T-helper 1 cell (primary cell): ENCODE measurements around the gene SLC48A1.

ENCODE experiments used
- DNase-seq, 5 donors: peaks; one replicate each; pipeline ENCODE4 v3.0.0-alpha.2; 2012 to 2020

SLC48A1 gene

DNA sequence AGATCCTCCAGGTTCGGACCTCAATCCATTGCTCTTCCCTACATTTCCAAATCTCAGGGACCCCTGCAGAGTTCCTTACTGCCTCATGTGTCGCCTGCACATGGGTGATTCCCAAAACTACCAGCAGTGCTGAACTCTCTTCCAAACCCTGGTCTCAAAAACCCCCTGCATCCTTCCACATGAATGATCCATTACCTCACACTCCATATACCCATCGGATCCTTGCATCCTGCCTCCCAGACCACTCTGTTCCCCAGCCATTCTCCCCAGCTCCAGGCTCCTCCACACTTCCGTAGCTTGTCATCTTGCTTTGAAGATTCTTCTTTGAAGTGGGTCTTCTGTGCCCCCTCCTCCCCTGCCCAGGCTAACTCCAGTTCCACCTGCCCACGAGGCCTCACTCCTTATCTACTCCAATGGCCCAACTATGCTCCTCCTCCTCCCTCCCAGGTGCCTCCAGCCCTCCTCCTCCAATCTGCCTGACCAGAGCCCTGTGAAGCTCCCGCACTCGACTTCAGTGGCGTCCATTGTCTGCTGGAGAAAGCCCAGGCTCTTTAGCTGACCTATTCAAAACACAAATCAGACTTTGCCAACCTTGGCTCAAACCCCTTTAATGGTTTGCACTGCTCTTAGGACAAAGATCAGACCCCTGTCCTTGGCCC lies 28.1 kb upstream of the SLC48A1 start:
- no peak for DNase-seq

DNA sequence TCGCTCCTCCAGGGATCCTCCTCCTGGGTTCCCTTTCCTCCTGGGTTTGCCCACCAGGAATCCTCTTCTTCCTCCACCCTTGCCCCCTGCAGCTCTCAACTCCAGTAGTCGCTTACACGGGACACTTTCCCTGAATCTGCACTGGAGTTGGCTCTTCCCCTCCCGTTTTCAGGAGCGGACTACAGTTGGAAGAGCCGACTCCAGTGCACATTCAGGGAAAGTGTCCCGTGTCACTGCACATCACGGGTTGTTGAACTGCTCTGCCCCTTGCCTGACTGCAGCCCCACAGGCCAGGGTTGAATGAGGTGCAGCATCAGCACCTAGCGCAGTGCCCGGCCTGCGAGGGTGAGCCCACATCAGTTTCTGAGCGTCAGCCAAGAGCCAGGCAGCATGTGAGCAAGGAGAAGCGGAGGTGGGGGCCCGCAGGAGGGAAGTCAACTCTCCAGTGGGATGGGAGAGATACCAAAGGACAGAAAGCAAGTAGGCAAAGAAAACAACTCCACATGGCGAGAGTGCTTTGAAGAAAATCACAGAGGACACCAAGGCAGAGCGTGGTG lies 27.5 kb upstream of the SLC48A1 start:
- no peak for DNase-seq

DNA sequence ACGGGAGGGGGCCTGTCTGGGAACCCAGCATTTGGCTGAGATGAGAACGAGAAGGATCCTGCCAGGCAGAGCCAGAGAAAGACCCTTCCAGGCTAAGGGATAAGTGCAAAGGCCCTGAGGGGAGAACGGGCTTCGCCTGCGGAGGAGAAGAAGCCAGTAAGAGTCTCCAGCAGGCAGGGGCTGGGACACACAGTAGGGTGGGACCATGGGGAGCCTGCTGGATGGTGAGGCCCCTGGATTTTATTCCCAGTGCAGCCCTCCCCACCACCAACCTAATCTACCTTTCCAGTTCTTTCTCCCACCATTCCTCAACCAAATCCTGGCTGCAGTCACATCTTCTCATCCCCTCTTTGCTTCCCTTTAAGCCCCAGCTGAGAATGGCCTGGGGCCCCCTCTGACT lies 27.0 kb upstream of the SLC48A1 start:
- DNase-seq, result no peak

DNA sequence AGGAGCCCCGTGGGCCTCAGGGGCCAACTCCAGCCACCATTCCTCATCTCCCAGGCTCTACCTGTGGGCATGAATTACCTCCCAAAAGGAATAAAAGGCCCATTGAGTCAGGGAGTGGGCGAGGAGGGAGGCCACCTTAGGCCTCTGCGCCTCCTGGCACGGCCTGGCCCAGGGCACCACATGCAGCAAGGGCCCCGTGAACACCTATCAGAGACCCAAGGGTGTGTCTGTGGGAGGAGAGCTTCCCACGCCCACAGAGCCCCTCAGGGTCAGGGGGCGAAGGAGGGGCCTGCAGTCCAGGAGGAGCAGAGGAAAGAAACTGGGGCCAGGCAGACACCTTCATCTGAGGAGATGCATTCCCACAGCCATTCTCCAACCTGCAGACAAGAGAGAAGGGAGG lies 26.5 kb upstream of the SLC48A1 start:
- no peak for DNase-seq

DNA sequence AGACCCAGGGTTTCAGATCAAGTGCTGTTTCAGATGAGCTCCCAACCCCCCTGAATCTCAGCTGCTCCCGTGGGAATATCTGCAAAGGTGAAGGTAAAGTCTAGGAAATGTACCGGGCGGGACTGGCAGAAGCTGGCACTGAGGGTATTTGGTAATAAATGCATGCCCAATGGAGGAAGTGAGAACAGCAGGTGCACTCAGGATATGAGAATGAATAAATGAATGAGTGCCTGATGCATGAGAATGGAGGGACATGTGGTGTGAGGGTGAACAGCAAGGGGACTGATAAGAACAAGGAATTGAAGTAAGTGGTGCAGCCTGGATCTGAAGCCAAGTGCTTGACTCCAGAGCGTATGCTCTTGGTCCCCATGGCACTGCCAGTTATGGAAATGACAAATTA lies 25.9 kb upstream of the SLC48A1 start:
- DNase-seq, result no peak

DNA sequence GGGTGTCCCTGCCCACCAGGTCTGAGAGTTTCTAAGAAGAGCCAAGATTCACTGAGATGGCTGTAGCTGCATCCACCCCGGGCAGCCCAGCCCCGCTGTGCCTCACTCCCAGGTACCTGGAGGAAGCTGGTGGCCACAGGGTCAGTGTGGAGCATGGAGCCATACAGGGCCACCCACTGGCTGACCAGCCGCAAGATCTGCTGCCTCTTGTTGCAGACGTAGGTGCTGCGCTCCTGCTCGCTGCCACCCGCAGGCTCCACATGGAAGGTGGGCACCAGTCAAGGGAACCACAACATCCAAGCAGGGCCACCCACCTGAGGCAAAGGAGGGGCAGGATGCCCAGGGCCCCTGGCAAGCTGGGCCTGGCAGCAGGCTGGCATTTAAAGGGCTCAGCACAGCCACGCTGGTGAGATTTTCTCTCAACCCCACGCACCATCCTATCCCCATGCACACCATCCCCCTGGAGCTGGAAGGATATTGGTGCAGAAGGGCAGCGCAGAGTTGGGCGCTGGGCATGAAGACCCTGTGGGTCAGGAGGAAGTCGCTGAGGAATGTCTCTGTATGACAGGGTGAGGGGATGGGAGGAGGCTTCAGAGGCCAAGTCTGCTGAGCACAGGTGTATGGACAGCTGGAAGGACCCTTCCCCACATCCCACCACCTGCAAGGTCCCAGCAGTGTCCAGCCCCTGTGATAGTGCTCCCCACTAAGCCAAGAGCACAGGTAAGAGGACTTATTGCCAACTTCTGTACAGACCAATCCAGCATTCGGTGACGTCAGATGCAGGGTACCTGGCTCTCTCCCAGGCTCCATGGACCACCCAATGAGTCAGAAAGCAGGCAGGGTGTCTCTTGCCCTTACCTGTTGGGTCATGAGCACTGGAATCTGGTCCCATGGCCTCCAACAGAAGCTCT lies 25.2 kb upstream of the SLC48A1 start:
- DNase-seq, result no peak

DNA sequence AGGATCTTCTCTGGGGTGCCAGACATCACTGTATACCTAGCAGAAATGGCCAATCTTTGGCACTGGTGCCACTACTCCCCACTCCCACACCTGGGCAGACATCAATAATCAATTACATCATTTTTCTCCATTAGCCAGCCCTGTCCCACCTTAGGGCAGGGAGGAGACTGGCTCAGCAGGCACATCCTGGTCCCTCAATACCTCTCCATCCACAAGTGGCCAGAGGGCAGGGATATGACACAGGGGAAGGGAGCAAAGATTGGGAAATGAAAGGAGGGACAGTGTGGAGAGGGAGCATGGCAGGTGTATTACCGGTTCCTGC lies 24.6 kb upstream of the SLC48A1 start:
- no peak for DNase-seq

DNA sequence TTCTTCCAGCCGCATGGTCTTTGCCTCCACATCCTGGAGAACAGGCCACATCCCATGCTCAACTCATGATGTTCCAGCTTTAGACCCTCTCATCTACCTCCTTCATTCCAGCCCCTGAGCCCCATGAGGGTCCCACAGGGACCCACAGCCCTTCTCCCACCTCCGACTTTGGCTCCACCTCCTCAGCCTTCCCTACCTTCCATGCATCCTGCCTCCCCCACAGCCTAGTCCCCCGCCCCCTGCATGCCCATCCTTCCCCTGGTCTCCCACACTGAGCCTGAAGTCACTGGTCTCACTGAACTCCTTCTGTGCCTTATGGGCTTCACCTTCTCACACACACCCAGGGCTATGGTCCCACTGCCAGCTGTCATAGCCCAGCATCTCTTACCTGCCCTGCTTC lies 24.1 kb upstream of the SLC48A1 start:
- no peak for DNase-seq

DNA sequence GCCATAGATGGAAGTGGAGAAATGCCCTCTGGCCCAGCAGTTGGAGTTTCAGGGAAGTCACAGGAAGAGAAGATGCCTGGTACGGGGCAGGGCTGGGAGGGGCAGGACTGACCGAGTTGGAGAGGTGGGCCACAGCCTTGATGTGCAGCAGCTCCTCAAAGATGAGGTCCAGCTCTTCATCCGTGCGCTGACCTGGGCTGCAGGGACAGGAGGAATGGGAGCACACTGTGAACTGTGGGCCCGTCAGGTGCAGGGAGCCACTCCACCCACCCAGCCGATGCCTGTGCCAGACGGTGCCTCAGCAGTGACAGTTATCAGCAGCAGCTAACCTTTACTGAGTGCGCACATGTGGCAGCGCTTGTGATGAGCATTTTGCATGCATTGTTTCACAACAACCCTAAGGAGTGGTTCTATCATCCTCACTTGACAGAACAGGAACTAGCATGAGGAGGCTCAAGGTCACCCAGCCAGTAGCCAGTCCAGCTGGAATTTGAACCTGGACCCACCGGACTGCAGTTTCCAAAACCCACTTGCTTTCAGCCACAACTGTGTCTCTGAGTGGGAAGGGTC lies 22.7 kb upstream of the SLC48A1 start:
- DNase-seq, result no peak

DNA sequence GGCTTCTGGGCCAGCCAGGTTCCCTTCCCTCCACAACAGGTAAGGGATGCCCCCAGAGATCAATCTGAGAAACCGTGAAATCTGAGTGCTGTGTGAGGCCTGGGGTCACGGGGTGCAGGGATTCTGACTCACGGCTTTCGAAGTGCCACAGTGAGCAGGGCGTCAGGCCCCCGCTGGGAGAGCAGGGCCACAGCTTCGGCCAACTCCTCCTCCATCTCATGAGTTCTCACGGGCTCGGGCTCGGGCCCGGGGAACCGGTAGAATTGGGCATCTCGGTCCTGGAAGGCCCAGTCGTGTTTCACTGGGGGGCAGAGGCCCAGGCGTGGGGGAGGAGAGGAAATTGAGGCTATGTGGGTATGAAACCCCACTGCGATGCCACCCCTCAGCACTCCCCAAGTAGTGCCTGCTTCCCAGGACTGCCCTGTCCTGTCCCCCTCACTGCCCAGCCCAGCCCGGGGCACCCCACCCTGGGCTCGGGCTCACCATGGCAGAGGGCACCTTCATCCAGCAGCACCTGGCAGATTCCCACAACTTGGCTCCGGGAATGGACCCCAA lies 22.0 kb upstream of the SLC48A1 start:
- DNase-seq, result no peak

DNA sequence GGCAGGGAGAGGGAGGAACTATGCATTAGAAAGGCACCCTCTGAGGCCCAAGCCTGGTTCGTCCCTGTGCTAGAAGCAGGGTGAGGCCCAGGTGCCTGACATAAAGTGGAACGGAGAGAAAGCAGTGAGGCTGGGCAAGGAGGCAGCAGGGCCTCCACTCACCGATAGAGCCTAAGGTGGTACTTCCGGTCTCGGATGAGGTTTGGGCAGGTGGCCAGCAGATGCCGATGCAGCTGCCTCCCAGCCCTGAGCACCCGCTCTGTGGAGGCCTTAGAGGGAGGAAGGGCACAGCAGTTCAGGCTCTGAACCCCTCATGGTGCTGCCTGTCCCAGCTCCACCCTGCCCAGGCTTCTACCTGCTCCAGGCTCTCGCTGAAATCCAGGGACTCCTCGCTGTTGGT lies 21.5 kb upstream of the SLC48A1 start:
- no peak for DNase-seq

DNA sequence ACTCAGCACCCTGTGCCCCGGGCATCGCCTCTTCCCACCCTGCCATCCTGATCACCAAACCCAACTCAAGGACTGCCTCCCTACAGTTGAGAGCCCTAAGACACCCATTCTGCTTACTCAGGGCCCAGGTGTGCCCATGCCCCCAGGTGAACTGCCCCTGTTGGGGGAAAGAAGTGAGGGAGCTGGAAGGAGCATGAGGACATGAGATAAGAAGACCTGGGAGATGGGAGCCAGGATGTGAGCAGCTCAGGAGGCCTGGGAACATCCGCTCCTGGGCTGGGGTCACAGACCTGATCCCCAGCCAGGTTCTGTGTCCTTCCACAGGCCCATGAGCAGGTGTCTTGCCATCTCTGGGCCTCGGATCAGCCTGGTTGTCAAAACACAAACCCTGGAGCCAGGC lies 20.9 kb upstream of the SLC48A1 start:
- DNase-seq, result no peak

DNA sequence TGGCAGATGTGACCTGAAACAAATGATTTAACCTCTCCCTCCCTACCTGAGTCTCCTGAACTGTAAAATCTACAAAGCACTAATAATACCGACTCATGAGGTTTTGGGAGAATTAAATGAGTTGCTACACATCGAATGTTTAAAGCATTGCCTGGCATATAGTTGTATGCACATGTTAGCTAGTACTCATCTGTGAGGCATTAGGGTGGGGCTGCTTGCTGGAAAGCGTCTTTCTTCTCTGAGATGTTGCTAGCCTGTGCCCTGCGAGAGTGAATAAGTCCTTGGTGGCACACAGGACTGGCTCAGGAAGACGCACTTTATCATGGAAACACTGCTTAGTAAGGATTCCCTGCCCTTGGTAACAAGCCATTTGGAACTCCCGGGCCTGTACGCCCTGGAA lies 20.5 kb upstream of the SLC48A1 start:
- DNase-seq, result no peak

DNA sequence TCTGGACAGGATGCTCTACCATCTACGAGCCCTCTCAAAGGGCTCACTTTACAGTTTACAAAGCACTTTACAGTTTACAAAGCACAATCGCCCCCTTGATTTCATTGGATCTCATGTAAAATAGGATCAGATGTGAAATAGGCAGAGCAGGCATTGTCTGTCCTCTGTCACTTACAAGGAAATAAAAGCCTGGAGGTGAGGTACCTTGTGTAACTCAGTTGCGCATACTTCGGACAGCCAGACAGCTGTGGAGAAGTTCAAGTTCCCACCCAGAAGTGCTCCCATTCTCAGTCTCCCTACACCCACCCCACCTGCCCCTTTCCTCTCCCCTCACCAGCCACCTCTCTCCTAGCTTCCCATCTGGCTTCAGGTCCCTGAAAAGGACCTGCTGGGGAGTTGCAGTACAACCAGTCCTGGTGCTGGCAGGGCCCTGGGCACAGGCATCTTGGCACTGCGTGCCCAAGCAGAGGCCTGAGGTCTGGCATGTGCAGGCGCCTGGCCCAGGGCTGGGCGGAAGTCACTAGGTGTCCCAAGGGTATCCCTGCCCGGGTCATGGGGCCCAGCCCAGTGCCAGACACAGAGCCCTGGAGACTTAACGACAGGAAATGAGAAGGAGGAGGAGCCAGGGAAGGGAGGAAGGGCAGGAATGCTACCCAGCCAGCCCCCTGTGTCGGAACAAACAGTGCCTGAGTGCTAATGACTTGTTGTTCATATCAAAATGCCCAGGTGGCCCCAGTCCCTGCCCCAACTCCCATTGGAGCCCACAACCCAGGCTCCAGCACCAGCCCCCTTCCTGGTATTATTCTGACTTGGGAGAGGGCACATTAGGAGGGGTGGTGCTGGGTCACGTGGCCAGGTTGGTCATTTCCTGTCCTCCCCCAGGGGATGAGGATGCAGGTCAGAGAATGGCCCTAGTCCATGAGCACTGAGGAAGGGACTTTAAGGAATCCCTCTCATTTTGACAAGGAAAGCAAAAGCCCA lies 19.7 kb upstream of the SLC48A1 start:
- no peak for DNase-seq

DNA sequence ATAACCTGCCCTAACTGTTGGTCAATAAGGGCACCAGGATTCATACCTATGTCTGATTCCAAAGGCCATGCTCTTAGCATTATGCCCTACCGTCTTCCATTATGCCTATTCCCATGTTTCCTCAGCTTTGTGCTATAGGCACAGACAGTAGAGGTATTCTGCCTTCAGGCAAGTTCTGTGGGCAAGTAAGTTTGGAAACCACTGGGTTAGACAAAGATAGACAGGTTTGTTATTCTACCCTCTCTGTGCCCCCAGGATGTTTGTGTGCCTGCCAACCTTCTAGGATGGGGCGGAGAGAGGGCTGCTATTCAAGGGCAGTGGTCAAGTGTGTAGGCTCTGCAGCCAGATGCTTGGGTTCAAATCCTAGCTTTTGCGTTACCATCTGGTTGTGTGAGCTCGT lies 18.9 kb upstream of the SLC48A1 start:
- DNase-seq, result no peak

DNA sequence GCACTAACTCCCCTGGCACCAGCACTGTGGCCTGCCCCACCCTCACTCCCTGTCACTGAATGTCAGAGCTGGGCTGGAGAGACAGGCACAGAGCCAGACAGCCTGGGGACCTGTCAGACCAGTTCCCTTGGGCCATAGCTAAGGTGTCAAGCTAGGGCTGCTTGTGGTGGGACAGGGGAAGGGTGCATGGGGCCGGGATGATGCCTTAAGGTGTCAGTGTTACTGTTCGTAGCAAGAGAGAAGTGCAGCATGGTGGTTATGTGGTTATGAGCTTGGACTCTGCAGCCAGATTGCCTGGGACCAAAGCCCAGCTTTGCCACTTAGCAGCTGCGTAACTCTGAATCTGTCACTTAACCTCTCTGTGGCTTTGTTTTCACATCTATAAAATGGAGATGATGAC lies 18.2 kb upstream of the SLC48A1 start:
- no peak for DNase-seq

DNA sequence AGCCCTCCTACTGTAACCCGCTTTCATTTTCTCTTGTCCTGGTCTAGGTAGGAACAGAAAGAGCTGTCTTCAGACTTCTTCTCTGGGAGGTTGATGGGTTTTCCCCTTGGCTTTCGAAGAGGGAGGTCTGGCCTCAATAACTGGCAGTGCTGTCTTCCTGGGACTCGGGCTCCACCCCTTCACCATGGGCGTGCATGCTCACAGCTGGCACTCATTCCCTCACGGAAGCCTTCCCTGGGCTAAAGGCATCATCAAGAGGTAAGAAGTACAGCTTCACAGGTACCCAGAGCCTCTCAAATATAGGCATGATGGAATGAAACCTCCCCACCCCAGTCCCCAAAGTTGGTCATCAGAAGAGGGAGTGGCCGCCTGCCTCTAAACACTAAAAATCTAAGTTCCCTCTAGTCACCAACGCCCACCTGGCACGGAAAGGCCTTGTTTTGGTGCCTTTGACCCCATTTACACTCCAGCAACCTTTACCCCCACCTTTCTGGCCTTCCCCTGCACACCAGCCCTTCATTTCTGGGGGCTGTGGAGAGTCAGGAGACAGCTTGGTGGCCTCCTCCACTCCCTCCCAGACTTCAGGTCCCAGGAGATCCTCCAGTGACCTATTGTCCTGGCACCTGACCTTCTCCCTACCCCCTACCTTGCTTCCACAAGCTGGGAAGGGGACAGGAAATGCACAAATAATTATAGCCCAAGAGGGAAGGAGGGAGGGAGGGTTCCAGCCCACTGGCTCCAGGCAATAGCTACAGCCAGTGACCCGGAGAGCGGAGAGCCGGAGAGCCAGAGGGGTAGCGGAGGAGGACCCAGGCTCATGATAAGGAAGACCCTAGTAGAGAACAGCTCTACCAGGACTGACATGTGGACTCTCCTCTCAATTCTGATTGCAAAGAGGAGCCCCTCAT lies 17.1 kb upstream of the SLC48A1 start:
- DNase-seq, result peak in 1 of 5 donors; percentile 53

DNA sequence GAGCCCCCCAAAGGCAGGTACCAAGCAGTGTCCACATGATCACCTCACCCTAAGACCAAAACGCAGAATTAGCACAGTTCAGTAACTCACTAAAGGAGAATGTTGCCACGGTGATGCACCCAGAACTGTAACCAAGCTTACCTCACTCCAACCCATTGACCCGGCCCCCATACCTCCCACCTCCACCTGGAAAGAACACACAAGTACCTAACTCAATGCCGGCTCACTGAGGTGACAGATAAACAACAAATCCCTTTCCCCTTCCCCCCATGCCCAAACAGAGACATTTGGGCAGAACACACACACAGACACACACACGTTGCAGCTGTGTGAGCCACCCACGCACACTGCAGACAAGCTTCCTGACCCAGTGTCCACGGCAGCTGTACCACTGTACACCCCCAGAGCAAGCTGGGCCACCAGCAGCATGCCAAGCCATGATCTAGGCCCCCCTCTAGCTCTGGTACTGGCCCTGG lies 15.6 kb upstream of the SLC48A1 start:
- DNase-seq, result no peak

DNA sequence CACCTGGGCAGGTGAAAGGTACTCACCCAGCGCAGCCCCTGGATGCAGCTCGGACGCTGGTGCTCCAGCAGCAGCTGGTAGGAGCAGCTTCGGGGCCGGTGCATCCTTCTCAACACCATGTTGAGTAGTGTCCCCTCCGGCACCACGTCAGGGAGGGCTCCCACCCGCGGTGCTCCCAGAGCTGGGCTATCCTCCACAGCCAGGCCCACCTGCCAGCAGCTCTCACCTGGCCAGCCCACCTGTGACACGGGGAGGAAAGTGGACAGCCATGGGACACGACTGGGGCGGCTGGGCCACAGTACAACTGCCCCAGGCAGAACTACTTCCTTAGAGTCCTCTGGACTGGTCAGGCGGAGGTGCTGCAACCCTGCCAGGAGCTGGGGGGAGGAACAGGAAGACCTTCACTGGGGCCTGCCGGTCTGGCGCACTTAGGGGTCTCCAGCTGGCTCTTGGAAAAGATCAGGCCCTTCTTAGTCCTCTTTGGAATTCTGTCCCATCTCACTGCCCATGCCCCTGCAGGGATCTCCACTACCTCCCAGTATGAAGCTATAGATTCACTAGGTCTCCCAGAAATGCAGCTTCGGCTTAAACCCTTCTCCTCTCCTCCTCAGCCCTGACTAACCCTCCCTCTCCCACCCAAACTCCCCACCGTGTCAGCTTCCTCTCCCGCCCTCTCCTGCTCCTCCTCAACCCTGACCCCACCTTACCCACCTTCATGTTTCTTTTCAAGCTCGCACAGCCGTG lies 15.0 kb upstream of the SLC48A1 start:
- no peak for DNase-seq

DNA sequence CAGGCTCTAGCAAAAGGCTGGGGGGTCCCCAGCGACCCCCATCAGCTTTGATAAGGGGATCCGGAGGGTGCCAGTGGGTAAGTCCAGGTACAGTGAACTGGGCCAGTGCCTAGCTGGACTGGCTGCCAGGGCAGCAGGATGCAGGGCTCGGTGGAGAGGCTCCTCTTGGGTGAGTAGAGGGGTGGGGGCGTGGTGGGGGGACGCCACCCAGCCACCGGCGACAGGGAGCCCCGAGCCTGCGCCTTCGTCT lies 14.5 kb upstream of the SLC48A1 start:
- DNase-seq, result no peak
